K562 (cell line): Measurements from ENCODE around the gene SLC7A6. TPM values are rescaled to one million over a fixed set of nuclear protein-coding genes. Genes with fewer than 3 reads are reported as not detected.

ENCODE experiments used
- ATAC-seq: fragments of 200-7000 bp; cut with Tn5 transposase; 3 replicates; pipeline ENCODE4 v1.9.1; 2020; ENCODE audit warnings: moderate library complexity
- BruUV-seq: library from RNA; stranded (reverse); fragments of 400-500 nt; replicated peaks from 2 replicates; lab custom pipeline; 2021; lab: Mats Ljungman, UMichigan
- CTCF ChIA-PET: fragments of 300-600 bp; formaldehyde crosslinking; extraction: SDS; loops from one replicate; lab custom pipeline; 2021; ENCODE audit warnings: low intra/inter-chr PET ratio; lab: Yijun Ruan, JAX
- POLR2A ChIA-PET: fragments of 300-600, 350-650 bp; sonication (Branson Sonifier 250); formaldehyde crosslinking; extraction: SDS; loops from one replicate; lab custom pipeline; 2021; ENCODE audit warnings: antibody characterized with exemption, inconsistent platforms; lab: Yijun Ruan, JAX
- DNase-seq, 4 experiments: peaks; one replicate each; pipeline versions ENCODE4 v3.0.0 to v3.0.0-alpha.2; 2011 to 2018; ENCODE audit warnings: low spot score in 3 of 4, mixed read lengths in 3 of 4; ENCODE audit errors: extremely low read depth in 1 of 4
- FAIRE-seq: peaks from 2 replicates; lab custom pipeline; 2011; peaks lifted over from hg19 to GRCh38; lab: Jason Lieb, UNC
- H2AFZ ChIP-seq: 2 replicates; pipeline ENCODE4 v1.6.0; 2011; ENCODE audit warnings: low read depth, low read length, control low read depth, inconsistent platforms
- H3K27ac ChIP-seq: fragments of 200-600 bp; 3 replicates; pipeline ENCODE4 v1.8.0; 2011; ENCODE audit warnings: low read depth, mild to moderate bottlenecking, control low read depth, inconsistent platforms, low read length, moderate library complexity, mixed read lengths; ENCODE audit errors: extremely low read depth
- H3K27me3 ChIP-seq, 2 experiments: fragments of 300-600 bp in 1 of 2; 2 replicates in 1 of 2; 3 replicates in 1 of 2; pipeline versions ENCODE4 v1.6.0 to v1.8.0; 2011; ENCODE audit warnings: inconsistent platforms in 2 of 2, low read length in 2 of 2, mild to moderate bottlenecking in 1 of 2, mixed read lengths in 1 of 2, moderate library complexity in 1 of 2; ENCODE audit not compliant: control insufficient read depth in 2 of 2, insufficient read depth in 2 of 2
- H3K36me3 ChIP-seq: fragments of 300-600 bp; 3 replicates; pipeline ENCODE4 v1.8.0; 2011; ENCODE audit warnings: mild to moderate bottlenecking, low read length, inconsistent platforms; ENCODE audit not compliant: control insufficient read depth, insufficient read depth
- H3K4me1 ChIP-seq, 2 experiments: fragments of 200-600 bp in 1 of 2; replicated peaks in 1 of 2; 2 replicates in 1 of 2; 3 replicates in 1 of 2; pipeline versions ENCODE4 v1.5.1 to v1.8.0; 2011; ENCODE audit warnings: inconsistent platforms in 2 of 2, low read length in 2 of 2, mild to moderate bottlenecking in 1 of 2, mixed read lengths in 1 of 2, moderate library complexity in 1 of 2; ENCODE audit not compliant: control insufficient read depth in 2 of 2, insufficient read depth in 2 of 2
- H3K4me2 ChIP-seq: 2 replicates; pipeline ENCODE4 v1.6.1; 2011; ENCODE audit warnings: low read length, control low read depth, inconsistent platforms, mixed read lengths; ENCODE audit not compliant: insufficient read depth
- H3K4me3 ChIP-seq: fragments of 200-600 bp; sonication (generic), shearing (Covaris generic); 2 replicates; pipeline ENCODE4 v1.5.1; 2016; ENCODE audit warnings: control low read depth, inconsistent platforms
- H3K79me2 ChIP-seq: fragments of 200-600 bp; 3 replicates; pipeline ENCODE4 v1.8.0; 2011; ENCODE audit warnings: low read length, inconsistent platforms; ENCODE audit not compliant: control insufficient read depth, insufficient read depth
- H3K9ac ChIP-seq, 2 experiments: 2 replicates each; pipeline versions ENCODE4 v1.6.0 to v1.6.1; 2011; ENCODE audit warnings: low read depth in 2 of 2, low read length in 2 of 2, control low read depth in 1 of 2, inconsistent platforms in 1 of 2, mild to moderate bottlenecking in 1 of 2, mixed read lengths in 1 of 2; ENCODE audit not compliant: insufficient read depth in 1 of 2
- H3K9me1 ChIP-seq: one replicate; pipeline ENCODE4 v1.6.0; 2011; ENCODE audit warnings: inconsistent platforms, mild to moderate bottlenecking, low read length, moderate library complexity; ENCODE audit not compliant: control insufficient read depth, insufficient read depth
- H3K9me3 ChIP-seq: replicated peaks from 2 replicates; pipeline ENCODE4 v1.5.1; 2011; ENCODE audit warnings: low read depth, low read length, inconsistent platforms; ENCODE audit not compliant: control insufficient read depth, insufficient read depth
- H4K20me1 ChIP-seq: replicated peaks from 2 replicates; pipeline ENCODE4 v1.6.1; 2011; ENCODE audit warnings: low read length, inconsistent platforms, mixed read lengths; ENCODE audit not compliant: control insufficient read depth, insufficient read depth
- BCL6 ChIP-seq: fragments of 250-450 bp; sonication (Bioruptor Pico); IDR thresholded peaks from 2 replicates; pipeline ENCODE4 v1.4.0; 2020
- HDAC3 ChIP-seq: fragments of 450-650 bp; IDR thresholded peaks from 2 replicates; pipeline ENCODE4 v1.6.1; 2018; ENCODE audit warnings: borderline replicate concordance, mild to moderate bottlenecking, moderate library complexity; ENCODE audit not compliant: partially characterized antibody
- KAT8 ChIP-seq: fragments of 450-650 bp; IDR thresholded peaks from 2 replicates; pipeline ENCODE4 v1.6.1; 2016; ENCODE audit warnings: low read depth, mild to moderate bottlenecking
- MXI1 ChIP-seq: IDR thresholded peaks from 2 replicates; pipeline ENCODE4 v1.6.1; 2011; ENCODE audit warnings: low read depth, mild to moderate bottlenecking, improper control_type of control experiment, low read length
- PHB2 ChIP-seq: fragments of 450-650 bp; IDR thresholded peaks from 2 replicates; pipeline ENCODE4 v1.6.1; 2017; ENCODE audit warnings: low read depth
- POLR2A ChIP-seq: fragments of 450-650 bp; conservative IDR thresholded peaks from 2 replicates; pipeline ENCODE4 v1.6.1; 2016
- POLR2G ChIP-seq: fragments of 200-400 bp; formaldehyde crosslinking; IDR thresholded peaks from 2 replicates; pipeline ENCODE4 v1.6.1; 2017; ENCODE audit warnings: low read depth, mild to moderate bottlenecking, antibody characterized with exemption, low read length, moderate library complexity
- XRCC4 ChIP-seq: IDR thresholded peaks from one replicate; pipeline ENCODE4 v1.6.1; 2011; ENCODE audit not compliant: insufficient read depth, insufficient read length; ENCODE audit errors: extremely low read depth
- ZFP91 ChIP-seq: sonication (generic); formaldehyde crosslinking; IDR thresholded peaks from 2 replicates; pipeline ENCODE4 v1.8.0; 2022; ENCODE audit warnings: mild to moderate bottlenecking, missing genetic modification reagents
- ZNF699 ChIP-seq: fragments of 250-450 bp; sonication (Bioruptor Pico); IDR thresholded peaks from 2 replicates; pipeline ENCODE4 v1.8.0; 2021; ENCODE audit warnings: mild to moderate bottlenecking, moderate library complexity; ENCODE audit not compliant: insufficient replicate concordance
- WGBS: fragments of 100-300 bp; shearing (Covaris generic); methylation state at CpG from one replicate; pipeline ENCODE4 v1.1.6; 2016; ENCODE audit warnings: low coverage, mixed read lengths; ENCODE audit not compliant: insufficient coverage; ENCODE audit errors: missing lambda C conversion rate; 5-methylcytosine and 5-hydroxymethylcytosine counted together
- in situ Hi-C: fragments of 300-500 bp; cut with MboI; formaldehyde crosslinking; loops from 4 replicates; pipeline ENCODE4 v1.15.0; 2018; ENCODE audit warnings: inconsistent platforms, mixed read lengths
- intact Hi-C: fragments of 100-400 bp; cut with micrococcal nuclease; formaldehyde crosslinking; loops from 2 replicates; pipeline ENCODE4 v1.14.2; 2022
- polyA plus RNA-seq, 8 experiments: library from polyadenylated mRNA; depleted of rRNA in 4 of 8; stranded (reverse) in 5 of 8; unstranded in 3 of 8; fragments of >200 nt; fragmentation: Nextera tagmentation in 2 of 8; fragmentation: Illumina TruSeq in 1 of 8; extraction: Ambion mirVana in 2 of 8; extraction: Trizol in 1 of 8; gene quantifications; 2 replicates each; pipeline versions ENCODE4 v1.2.1 to v1.2.3, GENCODE V29; 2011 to 2014; ENCODE audit warnings: inconsistent platforms in 1 of 8, missing spikeins in 1 of 8
- total RNA-seq, 7 experiments: library from RNA; depleted of rRNA in 6 of 7; stranded (reverse); fragments of >200 nt in 6 of 7; fragmentation: Illumina TruSeq in 2 of 7; extraction: Trizol in 2 of 7; gene quantifications; 2 replicates each; pipeline versions ENCODE4 v1.2.1 to v1.2.3, GENCODE V29; 2011 to 2021; ENCODE audit warnings: low replicate concordance in 1 of 7
- TF ChIP-seq, protein P1 (sequence below), 2 experiments: fragments of 450-650 bp in 1 of 2; sonication (generic) in 1 of 2; formaldehyde crosslinking; conservative IDR thresholded peaks; 2 replicates each; pipeline versions ENCODE4 v1.4.0 to v1.8.1; 2020 to 2022; ENCODE audit warnings: mild to moderate bottlenecking in 1 of 2, missing genetic modification reagents in 1 of 2

The SLC7A6 gene
- total and polyA plus RNA-seq, 9 of the 15 experiments (the other 6 are each of a cell fraction or from before 2014, with no cell fraction given) = 12.6 to 60.1 (median 29.8) TPM

DNA sequence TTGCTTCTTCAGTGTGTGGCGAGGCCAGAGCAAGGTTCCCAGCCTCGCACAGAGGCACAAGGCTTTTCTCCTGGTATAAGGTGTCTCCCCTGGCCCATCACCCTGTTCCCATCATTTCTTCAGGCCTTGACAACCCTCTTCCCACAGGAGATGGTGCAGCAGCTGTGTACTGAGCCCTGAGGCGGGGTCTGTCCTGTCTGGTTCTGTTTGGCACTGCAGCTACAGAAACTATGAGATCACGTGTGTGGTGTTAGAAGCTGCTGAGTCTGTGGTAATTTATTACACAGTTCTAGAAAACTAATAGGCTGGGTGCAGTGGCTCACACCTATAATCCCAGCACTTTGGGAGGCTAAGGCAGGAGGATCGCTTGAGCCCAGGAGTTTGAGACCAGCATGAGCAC is 11.9 kb upstream of the SLC7A6 start:
- DNase-seq = no peak
- Histone ChIP-seq H3K79me2 (no peaks in the 10 kb centered on the region), H3K36me3 (peaks cover 9% of the 10 kb centered on the region; the same call in 1 of the 3 replicates), H3K27ac (no peak overlapping the region), H3K27me3 (no peaks in the 10 kb centered on the region), H3K4me2 (no peak overlapping the region), H3K9me3 (no peaks in the 10 kb centered on the region), H4K20me1 (no peaks in the 10 kb centered on the region), H3K9me1 (peaks cover 4% of the 10 kb centered on the region), H2AFZ (no peak overlapping the region), H3K9ac (no peak overlapping the region), H3K4me1 (peaks cover 2% of the 10 kb centered on the region in 2 experiments; a peak in 3 of 5 replicates), H3K4me3 (no peak overlapping the region)
- TF ChIP-seq POLR2G (no peak), ZNF699 (CRISPR knock-in tag) (no peak), MXI1 (no peak), XRCC4 (no peak), PHB2 (no peak), BCL6 (CRISPR knock-in tag) (no peak), KAT8 (no peak), ZFP91 (no peak), POLR2A (no peak), HDAC3 (no peak)
- TF ChIP-seq, protein P1, sequence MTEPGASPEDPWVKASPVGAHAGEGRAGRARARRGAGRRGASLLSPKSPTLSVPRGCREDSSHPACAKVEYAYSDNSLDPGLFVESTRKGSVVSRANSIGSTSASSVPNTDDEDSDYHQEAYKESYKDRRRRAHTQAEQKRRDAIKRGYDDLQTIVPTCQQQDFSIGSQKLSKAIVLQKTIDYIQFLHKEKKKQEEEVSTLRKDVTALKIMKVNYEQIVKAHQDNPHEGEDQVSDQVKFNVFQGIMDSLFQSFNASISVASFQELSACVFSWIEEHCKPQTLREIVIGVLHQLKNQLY (CRISPR knock-in tag; conservative IDR thresholded peaks at IDR 0.05) = no peak
- POLR2A ChIA-PET = interaction anchor here (0.6 to 1.3 kb wide), 3 partner anchors 12 to 87 kb away, joined by 3 to 5 read pairs (median 4); partner anchors contain the start of gene SLC7A6
- 55% methylated on average over 4 of the region's 5 CpGs for WGBS
- FAIRE-seq = no peak
- ATAC-seq = no peak
- CTCF ChIA-PET = no interaction called here
- in situ Hi-C loops = no loop called here
- intact Hi-C loops = no loop called here
- no TSS peak for BruUV-seq
